Upper lobe of left lung (tissue), 6 donors: ENCODE measurements around the gene ATF6. TPM values are rescaled to one million over a fixed set of nuclear protein-coding genes. Genes with fewer than 3 reads are reported as not detected.

Experiments
- ATAC-seq, 2 donors: fragments of 200-7000 bp; cut with Tn5 transposase; one replicate each; pipeline ENCODE4 v1.9.1; 2022; ENCODE audit warnings: mild to moderate bottlenecking in 2 of 2, moderate library complexity in 2 of 2; ENCODE audit not compliant: low FRiP score in 2 of 2
- DNase-seq, 2 donors: peaks; one replicate each; pipeline ENCODE4 v3.0.0-alpha.2; 2019 to 2020
- H3K27ac ChIP-seq, 4 donors: fragments of 200-600 bp; sonication (generic); one replicate each; pipeline ENCODE4 v1.5.1; 2016 to 2019
- H3K27me3 ChIP-seq, 4 donors: fragments of 200-600 bp; sonication (generic); one replicate each; pipeline ENCODE4 v1.5.1; 2017 to 2019
- H3K36me3 ChIP-seq, 4 donors: fragments of 200-600 bp; sonication (generic); one replicate each; pipeline ENCODE4 v1.5.1; 2016 to 2019
- H3K4me1 ChIP-seq, 4 donors: fragments of 200-600 bp; sonication (generic); one replicate each; pipeline ENCODE4 v1.5.1; 2018 to 2019
- H3K4me3 ChIP-seq, 4 donors: fragments of 200-600 bp; sonication (generic); one replicate each; pipeline ENCODE4 v1.5.1; 2017 to 2019; ENCODE audit warnings: mild to moderate bottlenecking in 2 of 4, moderate library complexity in 1 of 4
- H3K9me3 ChIP-seq, 4 donors: fragments of 200-600 bp; sonication (generic); one replicate each; pipeline ENCODE4 v1.5.1; 2018 to 2019
- EP300 ChIP-seq, 4 donors: sonication (generic); formaldehyde crosslinking; IDR thresholded peaks; one replicate each; pipeline ENCODE4 v1.5.1; 2017; ENCODE audit warnings: antibody characterized with exemption in 4 of 4, control low read depth in 2 of 4
- POLR2A ChIP-seq, 4 donors: fragments of 450-650 bp; IDR thresholded peaks; one replicate each; pipeline ENCODE4 v1.5.1; 2016 to 2017; ENCODE audit warnings: antibody characterized with exemption in 4 of 4, mild to moderate bottlenecking in 2 of 4
- POLR2AphosphoS5 ChIP-seq, 2 donors: sonication (generic); formaldehyde crosslinking; IDR thresholded peaks; one replicate each; pipeline ENCODE4 v1.5.1; 2017; ENCODE audit warnings: antibody characterized with exemption in 2 of 2
- WGBS, 2 donors: methylation state at CpG; one replicate each; pipeline ENCODE4 v1.1.5; 2017 to 2018; 5-methylcytosine and 5-hydroxymethylcytosine counted together
- total RNA-seq, 6 donors: library from RNA; depleted of rRNA in 4 of 6; stranded (reverse); fragments of >200 nt in 4 of 6; gene quantifications; one replicate each; pipeline versions ENCODE4 v1.1.0 to v1.2.1, GENCODE V29; 2016 to 2021
- TF ChIP-seq, protein P1 (sequence below), 6 experiments: fragments of 450-650 bp in 4 of 6; fragments of 200-600 bp in 2 of 6; sonication (generic) in 2 of 6; IDR thresholded peaks; one replicate each; pipeline ENCODE4 v1.5.1; 2016 to 2019; ENCODE audit warnings: antibody characterized with exemption in 6 of 6
- donor health status: DM: no; HTN: no; CAD: no; lungs with moderate emphysema.
- donor health status: DM: no; HTN: yes; CAD: no; lungs with severe emphysema.

Gene ATF6
- total RNA-seq, 6 donors from 2014 or later: 14.2 to 36.7 (median 27.0) TPM

DNA sequence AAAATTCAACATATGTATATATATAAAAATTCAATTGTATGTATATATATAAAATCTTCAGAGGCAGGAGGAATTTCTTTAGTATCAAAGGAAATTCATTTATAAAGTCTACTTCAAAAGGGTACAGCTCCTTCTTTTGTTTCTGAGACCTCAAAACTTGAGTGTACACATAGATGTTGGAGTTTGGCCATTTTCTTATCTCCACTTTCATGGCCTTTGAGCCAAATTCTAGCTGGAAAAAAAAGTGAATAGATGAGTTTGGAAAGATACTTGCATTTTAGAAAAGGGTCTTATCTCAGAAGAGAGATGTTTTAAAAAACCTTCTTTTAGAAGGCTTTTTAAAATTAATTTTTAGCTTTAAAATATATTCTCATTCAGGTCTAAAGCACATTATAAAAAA lies 103.2 kb downstream of the ATF6 start:
- no peaks in the 10 kb centered on the region for H3K4me1 ChIP-seq
- ATAC-seq (no peak), DNase-seq (no peak)
- TF ChIP-seq, protein P1, sequence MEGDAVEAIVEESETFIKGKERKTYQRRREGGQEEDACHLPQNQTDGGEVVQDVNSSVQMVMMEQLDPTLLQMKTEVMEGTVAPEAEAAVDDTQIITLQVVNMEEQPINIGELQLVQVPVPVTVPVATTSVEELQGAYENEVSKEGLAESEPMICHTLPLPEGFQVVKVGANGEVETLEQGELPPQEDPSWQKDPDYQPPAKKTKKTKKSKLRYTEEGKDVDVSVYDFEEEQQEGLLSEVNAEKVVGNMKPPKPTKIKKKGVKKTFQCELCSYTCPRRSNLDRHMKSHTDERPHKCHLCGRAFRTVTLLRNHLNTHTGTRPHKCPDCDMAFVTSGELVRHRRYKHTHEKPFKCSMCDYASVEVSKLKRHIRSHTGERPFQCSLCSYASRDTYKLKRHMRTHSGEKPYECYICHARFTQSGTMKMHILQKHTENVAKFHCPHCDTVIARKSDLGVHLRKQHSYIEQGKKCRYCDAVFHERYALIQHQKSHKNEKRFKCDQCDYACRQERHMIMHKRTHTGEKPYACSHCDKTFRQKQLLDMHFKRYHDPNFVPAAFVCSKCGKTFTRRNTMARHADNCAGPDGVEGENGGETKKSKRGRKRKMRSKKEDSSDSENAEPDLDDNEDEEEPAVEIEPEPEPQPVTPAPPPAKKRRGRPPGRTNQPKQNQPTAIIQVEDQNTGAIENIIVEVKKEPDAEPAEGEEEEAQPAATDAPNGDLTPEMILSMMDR (IDR thresholded peaks at IDR 0.05): no peak
- no peak for TF ChIP-seq POLR2A (IDR thresholded peaks at IDR 0.05)
- no peak overlapping the region for H3K27ac ChIP-seq
- H3K36me3 ChIP-seq: peaks cover 0 to 22% (median 0%) of the 10 kb centered on the region in 4 donors
- H3K27me3 ChIP-seq: no peaks in the 10 kb centered on the region
- H3K4me3 ChIP-seq: no peak overlapping the region
- H3K9me3 ChIP-seq: no peaks in the 10 kb centered on the region

DNA sequence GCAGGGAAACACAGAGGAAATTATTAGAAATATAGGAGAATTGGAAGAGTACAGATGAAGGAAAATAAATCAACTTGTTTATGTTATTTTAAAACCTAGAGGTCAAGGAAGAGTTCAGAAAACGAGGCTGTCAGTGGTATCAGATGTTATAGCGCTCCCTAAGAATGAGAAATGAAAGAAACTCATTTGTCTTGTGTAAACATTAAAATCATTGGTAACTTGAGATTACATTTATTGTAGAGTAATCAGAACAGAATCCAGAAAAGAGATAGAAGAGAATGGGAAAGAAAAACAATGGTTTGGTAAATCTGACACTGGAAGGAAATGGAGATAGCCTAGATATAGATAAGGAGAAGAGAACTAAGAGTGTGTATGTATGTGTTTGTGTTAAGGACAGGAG lies 106.4 kb downstream of the ATF6 start:
- peaks cover 0 to 5% (median 0%) of the 10 kb centered on the region in 4 donors for H3K36me3 ChIP-seq
- H3K9me3 ChIP-seq: no peaks in the 10 kb centered on the region
- H3K27me3 ChIP-seq: no peaks in the 10 kb centered on the region
- TF ChIP-seq, protein P1 (IDR thresholded peaks at IDR 0.05): no peak
- TF ChIP-seq EP300 (IDR thresholded peaks at IDR 0.05) (no peak), POLR2A (IDR thresholded peaks at IDR 0.05) (no peak), POLR2AphosphoS5 (IDR thresholded peaks at IDR 0.05) (no peak)
- ATAC-seq: no peak
- no peaks in the 10 kb centered on the region for H3K4me1 ChIP-seq
- 63 to 67% methylated on average over 2 of the region's 2 CpGs for WGBS, 2 donors
- no peak overlapping the region for H3K4me3 ChIP-seq
- H3K27ac ChIP-seq: no peak overlapping the region
- DNase-seq: no peak

DNA sequence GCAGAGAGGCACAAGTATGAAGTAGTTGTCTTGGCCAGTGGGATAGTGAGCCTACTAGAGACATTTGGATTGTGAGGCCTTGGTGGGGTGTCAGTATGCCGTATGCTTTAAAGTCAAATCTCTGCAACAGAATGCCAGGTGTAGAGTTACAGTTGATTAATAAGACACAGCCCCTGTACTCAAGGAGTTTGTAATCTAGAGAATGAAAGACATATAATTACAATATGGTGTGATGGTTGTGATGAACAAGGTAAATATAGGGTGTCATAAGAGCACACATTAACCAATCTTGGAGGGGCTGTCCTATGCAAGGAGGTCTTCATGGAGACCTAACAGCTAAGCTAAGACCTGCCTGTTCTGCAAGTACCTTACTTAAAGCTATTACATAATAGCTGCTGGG lies 113.1 kb downstream of the ATF6 start:
- 95 to 100% methylated on average over 1 of the region's 1 CpG for WGBS, 2 donors
- ATAC-seq: no peak
- Histone ChIP-seq H3K36me3 (no peaks in the 10 kb centered on the region), H3K9me3 (no peaks in the 10 kb centered on the region), H3K27me3 (no peaks in the 10 kb centered on the region), H3K4me1 (no peaks in the 10 kb centered on the region), H3K27ac (no peak overlapping the region), H3K4me3 (no peak overlapping the region)
- DNase-seq: no peak
- TF ChIP-seq POLR2A (IDR thresholded peaks at IDR 0.05) (no peak), POLR2AphosphoS5 (IDR thresholded peaks at IDR 0.05) (no peak), EP300 (IDR thresholded peaks at IDR 0.05) (no peak)
- TF ChIP-seq, protein P1 (IDR thresholded peaks at IDR 0.05): no peak

DNA sequence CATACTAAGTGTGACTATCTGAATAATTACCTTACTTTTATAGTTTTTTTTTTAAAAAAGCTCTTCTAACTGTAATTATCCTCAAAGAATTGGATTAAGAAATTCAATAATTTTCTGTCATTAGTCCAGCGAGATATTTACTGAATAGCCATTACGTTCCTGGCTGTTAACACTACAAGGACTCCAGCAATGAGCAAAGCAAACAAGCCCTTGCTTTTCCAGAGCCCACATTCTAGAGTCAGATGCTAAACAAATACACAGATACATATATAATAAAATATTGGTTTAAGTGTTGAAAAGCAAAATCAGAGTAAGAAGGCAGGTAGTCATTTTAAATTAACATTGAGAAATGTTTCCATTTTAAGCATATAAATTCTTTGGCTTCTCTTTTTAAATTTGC lies 118.4 kb downstream of the ATF6 start:
- no peaks in the 10 kb centered on the region for H3K27me3 ChIP-seq
- no peak for ATAC-seq
- peak overlapping the region in 1 of 4 donors; percentile 19 for H3K4me3 ChIP-seq
- H3K4me1 ChIP-seq: peaks cover 0 to 5% (median 0%) of the 10 kb centered on the region in 4 donors
- DNase-seq: no peak
- 63 to 67% methylated on average over 2 of the region's 2 CpGs for WGBS, 2 donors
- TF ChIP-seq POLR2AphosphoS5 (IDR thresholded peaks at IDR 0.05): no peak
- TF ChIP-seq EP300 (IDR thresholded peaks at IDR 0.05): no peak
- TF ChIP-seq, protein P1 (IDR thresholded peaks at IDR 0.05): no peak
- TF ChIP-seq POLR2A (IDR thresholded peaks at IDR 0.05): no peak
- no peak overlapping the region for H3K27ac ChIP-seq
- H3K9me3 ChIP-seq: no peaks in the 10 kb centered on the region
- H3K36me3 ChIP-seq: peaks cover 0 to 6% (median 2%) of the 10 kb centered on the region in 4 donors

DNA sequence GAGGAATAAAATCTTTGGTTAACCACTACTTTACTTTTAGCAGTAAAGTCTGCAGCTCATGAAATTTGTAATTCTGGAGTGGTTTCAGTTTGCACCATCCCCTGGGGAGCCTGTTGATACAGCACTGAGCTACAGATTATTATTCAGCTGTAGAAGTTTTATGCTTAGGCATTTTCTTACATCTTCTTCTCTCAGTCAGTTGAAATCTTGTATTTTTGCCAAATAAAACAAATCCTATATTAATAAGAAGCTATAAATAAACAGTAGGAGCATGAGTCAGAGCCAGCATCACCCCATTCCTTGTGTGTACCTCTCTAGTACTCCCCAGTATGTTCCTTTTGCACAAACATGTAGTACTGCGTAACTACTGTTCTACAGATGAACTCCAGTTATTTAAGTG lies 118.9 kb downstream of the ATF6 start:
- TF ChIP-seq POLR2A (IDR thresholded peaks at IDR 0.05) (no peak), EP300 (IDR thresholded peaks at IDR 0.05) (peak in 1 of 4 donors; percentile 2)
- Histone ChIP-seq H3K27ac (no peak overlapping the region), H3K4me3 (peak overlapping the region in 1 of 4 donors; percentile 19), H3K4me1 (peaks cover 0 to 5% (median 0%) of the 10 kb centered on the region in 4 donors), H3K9me3 (no peaks in the 10 kb centered on the region), H3K27me3 (no peaks in the 10 kb centered on the region), H3K36me3 (peaks cover 0 to 6% (median 2%) of the 10 kb centered on the region in 4 donors)
- DNase-seq (peak in 1 of 2 donors; percentile 34), ATAC-seq (peak; percentile 58 to 79)
- WGBS, 2 donors: 50 to 59% methylated on average over 1 of the region's 1 CpG
